ENCODE measurements around the gene PRSS50.
"Not testable (repeated sequence)": the region's sequence is repeated elsewhere in the genome, so short reads cannot be mapped to it uniquely, and the experiment has no call there.

The PRSS50 gene

GRCh38 chr3:46750555-46751038 lies 32.9 kb upstream of the PRSS50 start:
- DNase-seq (ENCODE audit: insufficient read length, low spot score) (no peak), FAIRE-seq (no peak)
- no peak for TF ChIP-seq CTCF (IDR thresholded peaks at IDR 0.05; ENCODE audit: insufficient read depth, missing control alignments)

GRCh38 chr3:46749129-46749528 lies 31.5 kb upstream of the PRSS50 start:
- DNase-seq (ENCODE audit: insufficient read length, low spot score) (no peak), FAIRE-seq (no peak)
- TF ChIP-seq CTCF (IDR thresholded peaks at IDR 0.05; ENCODE audit: insufficient read depth, missing control alignments): no peak

GRCh38 chr3:46748170-46748569 lies 30.5 kb upstream of the PRSS50 start:
- no peak for FAIRE-seq
- no peak for DNase-seq (ENCODE audit: insufficient read length, low spot score)
- TF ChIP-seq CTCF (IDR thresholded peaks at IDR 0.05; ENCODE audit: insufficient read depth, missing control alignments): no peak

- FAIRE-seq (no peak), DNase-seq (ENCODE audit: insufficient read length, low spot score) (no peak)
- TF ChIP-seq CTCF (IDR thresholded peaks at IDR 0.05; ENCODE audit: insufficient read depth, missing control alignments): no peak
Measured at GRCh38 chr3:46746711-46747110, 29.0 kb upstream of the PRSS50 start.

GRCh38 chr3:46742992-46743585 lies 25.4 kb upstream of the PRSS50 start:
- TF ChIP-seq CTCF (IDR thresholded peaks at IDR 0.05; ENCODE audit: insufficient read depth, missing control alignments): no peak

GRCh38 chr3:46739565-46739964 lies 21.9 kb upstream of the PRSS50 start:
- not testable (repeated sequence) for DNase-seq (ENCODE audit: insufficient read length, low spot score); FAIRE-seq

More at GRCh38 chr3:46742992-46743585, 25.4 kb upstream of the PRSS50 start:
- FAIRE-seq (no peak), DNase-seq (ENCODE audit: insufficient read length, low spot score) (no peak)

GRCh38 chr3:46737329-46737731 lies 19.7 kb upstream of the PRSS50 start:
- DNase-seq (ENCODE audit: insufficient read length, low spot score): no peak
- FAIRE-seq: no peak
- no peak for TF ChIP-seq CTCF (IDR thresholded peaks at IDR 0.05; ENCODE audit: insufficient read depth, missing control alignments)
